Osteoblast (primary cell): ENCODE data around the gene ORM1. TPM values are rescaled to one million over a fixed set of nuclear protein-coding genes. Genes with fewer than 3 reads are reported as not detected.
A peak's percentile ranks its signal among the peaks of the same experiment; 100 is the strongest.

ENCODE experiments used
- DNase-seq: peaks from one replicate; pipeline ENCODE4 v3.0.0; 2011; ENCODE audit warnings: low spot score, mixed read lengths; ENCODE audit not compliant: insufficient read length; ENCODE audit errors: missing footprints
- H2AFZ ChIP-seq: 2 replicates; pipeline ENCODE4 v1.6.0; 2011; ENCODE audit warnings: mild to moderate bottlenecking, low read length
- H3K27ac ChIP-seq: 2 replicates; pipeline ENCODE4 v1.5.1; 2011; ENCODE audit warnings: mild to moderate bottlenecking, low read depth, low read length, moderate library complexity
- H3K27me3 ChIP-seq: 2 replicates; pipeline ENCODE4 v1.6.0; 2012; ENCODE audit warnings: mild to moderate bottlenecking, control low read depth, inconsistent platforms, low read length, moderate library complexity; ENCODE audit not compliant: insufficient read depth
- H3K36me3 ChIP-seq: 2 replicates; pipeline ENCODE4 v1.5.1; 2011; ENCODE audit warnings: mild to moderate bottlenecking, low read length, control low read depth, moderate library complexity; ENCODE audit not compliant: insufficient read depth
- H3K4me1 ChIP-seq: 2 replicates; pipeline ENCODE4 v1.5.1; 2011; ENCODE audit warnings: mild to moderate bottlenecking, low read length, control low read depth, moderate library complexity; ENCODE audit not compliant: insufficient read depth
- H3K4me2 ChIP-seq: 2 replicates; pipeline ENCODE4 v1.6.0; 2011; ENCODE audit warnings: mild to moderate bottlenecking, low read length; ENCODE audit not compliant: insufficient read depth
- H3K4me3 ChIP-seq: fragments of 200-600 bp; sonication (generic); 3 replicates; pipeline ENCODE4 v1.5.1; 2012; ENCODE audit warnings: mild to moderate bottlenecking, low read length, inconsistent platforms; ENCODE audit not compliant: insufficient read depth
- H3K79me2 ChIP-seq: 2 replicates; pipeline ENCODE4 v1.6.0; 2012; ENCODE audit warnings: mild to moderate bottlenecking, low read length, control low read depth, inconsistent platforms; ENCODE audit not compliant: insufficient read depth
- H3K9me3 ChIP-seq: 2 replicates; pipeline ENCODE4 v1.5.1; 2011; ENCODE audit warnings: low read depth, low read length, control low read depth
- H4K20me1 ChIP-seq: 2 replicates; pipeline ENCODE4 v1.6.0; 2012; ENCODE audit warnings: mild to moderate bottlenecking, low read length, control low read depth; ENCODE audit not compliant: insufficient read depth
- CTCF ChIP-seq: IDR thresholded peaks from 2 replicates; pipeline ENCODE4 v1.5.1; 2011; ENCODE audit warnings: mild to moderate bottlenecking, low read depth, low read length, moderate library complexity; ENCODE audit errors: extremely low read depth
- total RNA-seq: library from RNA; depleted of rRNA; stranded (reverse); fragments of >200 nt; gene quantifications from 2 replicates; pipeline ENCODE4 v1.2.3, GENCODE V29; 2012

ORM1 gene
- total RNA-seq, 1 donor, result not detected

GRCh38 chr9:114339130-114339908 lies 16.4 kb downstream of the ORM1 start:
- Histone ChIP-seq H2AFZ (no peak overlapping the region), H4K20me1 (no peaks in the 10 kb centered on the region), H3K4me3 (no peak overlapping the region), H3K27ac (no peak overlapping the region), H3K79me2 (no peaks in the 10 kb centered on the region), H3K9me3 (no peaks in the 10 kb centered on the region), H3K27me3 (no peaks in the 10 kb centered on the region), H3K36me3 (peaks cover 47% of the 10 kb centered on the region), H3K4me2 (no peak overlapping the region), H3K4me1 (no peaks in the 10 kb centered on the region)
- TF ChIP-seq CTCF, result peak; percentile 98
- DNase-seq, result peak; percentile 98

DNA sequence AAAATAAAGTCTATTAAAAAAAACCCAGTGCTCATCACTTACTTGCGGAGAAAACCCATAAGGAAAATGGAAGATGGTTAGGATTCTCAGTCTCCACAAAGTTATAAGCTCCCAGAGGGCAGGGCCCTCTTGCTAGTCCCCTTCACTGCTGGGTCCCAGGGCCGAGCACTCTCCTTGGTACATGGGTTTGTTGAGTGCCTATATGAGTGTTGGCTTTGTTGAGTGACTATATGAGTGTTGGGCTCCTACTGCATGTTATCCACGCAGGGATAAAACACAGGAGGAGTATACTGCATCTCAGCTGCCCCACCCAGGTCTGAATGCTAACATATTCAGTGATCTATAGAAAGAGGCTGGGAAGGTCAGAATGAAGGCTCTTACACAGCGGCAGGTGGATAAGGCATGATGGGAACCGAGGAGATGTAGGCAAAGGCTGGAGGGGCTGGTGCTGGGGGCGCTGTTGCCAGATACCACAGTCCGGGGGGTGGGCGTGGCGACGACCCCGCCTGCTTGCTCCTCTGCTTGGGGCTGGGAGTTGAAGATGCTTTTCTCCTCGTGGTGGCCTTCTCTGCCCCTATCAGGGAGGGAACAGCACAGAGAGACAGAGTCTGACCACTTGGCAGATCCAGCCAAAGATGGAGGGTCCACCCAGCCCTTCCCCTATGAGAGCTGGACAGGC lies 18.4 kb downstream of the ORM1 start:
- no peak for TF ChIP-seq CTCF
- Histone ChIP-seq H3K9me3 (no peaks in the 10 kb centered on the region), H3K79me2 (no peaks in the 10 kb centered on the region), H3K27me3 (no peaks in the 10 kb centered on the region), H3K36me3 (peaks cover 52% of the 10 kb centered on the region), H2AFZ (no peak overlapping the region), H3K4me3 (no peak overlapping the region), H3K4me1 (no peaks in the 10 kb centered on the region), H3K4me2 (no peak overlapping the region), H4K20me1 (no peaks in the 10 kb centered on the region), H3K27ac (no peak overlapping the region)
- no peak for DNase-seq

- Histone ChIP-seq H3K4me3 (no peak overlapping the region), H2AFZ (no peak overlapping the region), H3K27me3 (no peaks in the 10 kb centered on the region), H3K36me3 (peaks cover 58% of the 10 kb centered on the region), H3K9me3 (no peaks in the 10 kb centered on the region), H3K4me2 (no peak overlapping the region), H3K79me2 (no peaks in the 10 kb centered on the region), H3K4me1 (no peaks in the 10 kb centered on the region), H3K27ac (no peak overlapping the region), H4K20me1 (no peaks in the 10 kb centered on the region)
- TF ChIP-seq CTCF, result no peak
- DNase-seq, result no peak
These were observed 19.1 kb downstream of the ORM1 start for GRCh38 chr9:114341991-114342390.

DNA sequence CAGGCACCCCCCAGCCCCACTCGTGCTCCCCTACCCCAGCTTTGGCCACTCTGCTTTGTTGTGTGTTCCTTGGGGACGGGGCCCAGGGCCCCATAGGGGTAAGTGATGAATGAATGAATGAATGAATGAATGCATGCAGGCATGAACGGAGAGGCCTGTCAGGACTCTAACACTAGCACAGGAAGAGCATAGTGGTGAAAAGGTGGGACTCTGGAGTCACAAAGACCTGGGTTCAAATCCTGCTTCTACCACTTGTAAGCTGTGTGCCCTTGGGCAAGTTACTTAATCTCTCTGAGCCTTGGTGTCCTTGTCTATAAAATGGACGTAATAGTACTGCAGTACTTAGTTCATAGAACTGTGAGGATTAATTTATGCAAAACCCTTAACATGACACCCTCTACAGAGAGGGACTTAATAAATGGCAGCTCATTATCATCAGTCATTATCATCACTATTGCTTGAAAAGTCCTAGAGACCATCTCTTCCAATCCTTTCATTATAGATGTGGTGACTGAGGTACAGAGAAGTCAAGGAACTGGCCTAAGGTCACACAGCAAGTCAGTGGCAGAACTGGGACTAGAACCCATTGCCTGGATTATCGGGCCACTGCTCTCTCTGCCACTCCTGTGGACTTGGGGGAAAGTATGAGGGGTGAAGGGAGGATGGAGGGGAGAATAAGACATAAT lies 20.0 kb downstream of the ORM1 start:
- Histone ChIP-seq H3K4me1 (no peaks in the 10 kb centered on the region), H3K79me2 (no peaks in the 10 kb centered on the region), H3K4me3 (no peak overlapping the region), H3K27me3 (no peaks in the 10 kb centered on the region), H3K9me3 (no peaks in the 10 kb centered on the region), H2AFZ (no peak overlapping the region), H3K4me2 (no peak overlapping the region), H3K36me3 (peaks cover 64% of the 10 kb centered on the region), H3K27ac (no peak overlapping the region), H4K20me1 (no peaks in the 10 kb centered on the region)
- no peak for TF ChIP-seq CTCF
- no peak for DNase-seq
